Ishikawa (cell line): ENCODE data around the gene MITF.

ENCODE experiments used
- EP300 ChIP-seq: IDR thresholded peaks from 2 replicates; pipeline ENCODE4 v1.6.1; 2012; ENCODE audit warnings: borderline replicate concordance
- FOXM1 ChIP-seq: IDR thresholded peaks from 2 replicates; pipeline ENCODE4 v1.6.1; 2012; ENCODE audit warnings: low read depth, borderline replicate concordance
- MAX ChIP-seq: IDR thresholded peaks from 2 replicates; pipeline ENCODE4 v1.6.1; 2012
- NFIC ChIP-seq: IDR thresholded peaks from 2 replicates; pipeline ENCODE4 v1.6.1; 2012

- TF ChIP-seq MAX (no peak), EP300 (peak; percentile 59; the same call in 1 of the 2 replicates), NFIC (no peak), FOXM1 (no peak)
Observed at GRCh38 chr3:69770219-69770618, 31.0 kb downstream of the MITF start.
